Astrocyte of the spinal cord (primary cell): Measurements from ENCODE around the gene COX6B1.
A peak's percentile ranks its signal among the peaks of the same experiment; 100 is the strongest.
"Not testable (repeated sequence)": the region's sequence is repeated elsewhere in the genome, so short reads cannot be mapped to it uniquely, and the experiment has no call there.

Experiments
- DNase-seq: peaks from one replicate; pipeline ENCODE4 v3.0.0; 2011; ENCODE audit warnings: low read depth, low spot score
- H3K4me3 ChIP-seq: 2 replicates; pipeline ENCODE4 v1.5.1; 2011; ENCODE audit warnings: low read depth, mild to moderate bottlenecking, low read length, moderate library complexity
- CTCF ChIP-seq: IDR thresholded peaks from 2 replicates; pipeline ENCODE4 v1.5.1; 2012; ENCODE audit warnings: low read depth, mild to moderate bottlenecking, low read length, inconsistent platforms
- in situ Hi-C: cut with HindIII; loops from 2 replicates; pipeline ENCODE4 v1.10.0; 2017; ENCODE audit warnings: low sequenced_read_pairs

Gene COX6B1

GRCh38 chr19:35648017-35648961 is at the start of gene COX6B1:
COX6B1 (plus strand) TSS chr19:35648323; CDS start chr19:35651244, 2,921 bp downstream.
- H3K4me3 ChIP-seq = peak within 1 kb of the TSS; percentile 95
- in situ Hi-C loops = no loop called here
- no peak for TF ChIP-seq CTCF
- DNase-seq = peak; percentile 96

- in situ Hi-C loops = no loop called here
- DNase-seq = no peak
- no peak for TF ChIP-seq CTCF
- no peak overlapping the region for H3K4me3 ChIP-seq
Measured at GRCh38 chr19:35601971-35602370, 46.2 kb upstream of the COX6B1 start.

- H3K4me3 ChIP-seq, DNase-seq, in situ Hi-C loops: not testable (repeated sequence)
Measured at GRCh38 chr19:35604436-35604835, 43.7 kb upstream of the COX6B1 start.

GRCh38 chr19:35607170-35607569 is 41.0 kb upstream of the COX6B1 start:
- H3K4me3 ChIP-seq, DNase-seq, in situ Hi-C loops: not testable (repeated sequence)

GRCh38 chr19:35607661-35608060 is 40.5 kb upstream of the COX6B1 start:
- DNase-seq = no peak
- TF ChIP-seq CTCF = no peak
- in situ Hi-C loops = no loop called here
- H3K4me3 ChIP-seq = no peak overlapping the region

GRCh38 chr19:35608251-35608650 is 39.9 kb upstream of the COX6B1 start:
- in situ Hi-C loops = no loop called here
- no peak for TF ChIP-seq CTCF
- H3K4me3 ChIP-seq = no peak overlapping the region
- DNase-seq = no peak

GRCh38 chr19:35609851-35610353 is 38.2 kb upstream of the COX6B1 start:
- no peak overlapping the region for H3K4me3 ChIP-seq
- no peak for DNase-seq
- in situ Hi-C loops = no loop called here
- TF ChIP-seq CTCF = no peak
